ENCODE measurements around the gene THNSL1.
"Not testable (repeated sequence)": the region's sequence is repeated elsewhere in the genome, so short reads cannot be mapped to it uniquely, and the experiment has no call there.

The THNSL1 gene

DNA sequence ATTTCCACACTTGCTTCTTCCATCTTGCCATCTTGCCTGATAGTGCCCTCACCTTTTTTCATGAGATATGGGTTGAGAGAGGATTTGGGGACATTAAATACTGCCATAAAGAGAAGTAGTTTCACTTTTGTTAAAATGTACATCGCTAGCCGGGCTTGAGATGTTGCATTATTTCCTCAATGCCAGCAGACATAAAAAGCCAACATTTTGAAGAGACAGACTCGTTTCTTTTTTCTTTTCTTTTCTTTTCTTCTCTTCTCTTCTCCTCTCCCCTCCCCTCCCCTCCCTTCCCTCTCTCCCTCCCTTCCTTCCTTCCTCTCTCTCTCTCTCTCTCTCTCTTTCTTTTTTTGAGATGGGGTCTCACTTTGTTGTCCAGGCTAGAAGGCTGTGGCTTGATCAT, 18.4 kb upstream of the THNSL1 start:
- no peak for DNase-seq

DNA sequence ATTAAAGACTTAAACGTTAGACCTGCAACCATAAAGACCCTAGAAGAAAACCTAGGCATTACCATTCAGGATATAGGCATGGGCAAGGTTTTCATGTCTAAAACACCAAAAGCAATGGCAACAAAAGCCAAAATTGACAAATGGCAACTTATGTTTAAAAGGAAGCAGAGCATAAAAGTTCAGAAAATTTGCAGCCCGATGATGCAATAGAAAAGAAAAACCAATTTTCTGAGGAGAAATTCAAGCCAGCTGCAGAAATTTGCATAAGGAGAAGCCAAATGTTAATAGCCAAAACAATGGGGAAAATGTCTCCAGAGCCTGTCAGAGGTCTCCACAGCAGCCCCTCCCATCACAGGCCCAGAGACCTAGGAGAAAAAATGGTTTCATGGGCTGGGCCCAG, 4.8 kb upstream of the THNSL1 start:
- DNase-seq = not testable (repeated sequence)

DNA sequence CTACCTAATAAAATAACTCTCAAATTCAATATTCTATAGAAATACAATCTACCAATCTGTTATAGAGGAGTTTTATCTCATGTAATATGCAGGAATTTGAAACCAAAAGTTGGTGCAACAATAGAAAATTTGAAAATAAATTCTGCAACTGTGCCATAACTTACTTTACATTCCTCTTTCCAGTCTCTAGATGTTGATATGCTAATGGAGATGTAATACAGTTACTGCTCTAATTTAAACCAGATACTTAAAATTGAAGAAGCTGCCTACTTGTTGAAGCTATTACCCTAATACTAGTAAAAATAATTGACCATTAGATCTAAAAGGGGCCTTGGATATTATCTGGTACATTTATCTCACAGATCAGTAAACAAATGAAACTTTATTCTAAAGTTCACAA, 1.8 kb upstream of the THNSL1 start:
- no peak for DNase-seq

DNA sequence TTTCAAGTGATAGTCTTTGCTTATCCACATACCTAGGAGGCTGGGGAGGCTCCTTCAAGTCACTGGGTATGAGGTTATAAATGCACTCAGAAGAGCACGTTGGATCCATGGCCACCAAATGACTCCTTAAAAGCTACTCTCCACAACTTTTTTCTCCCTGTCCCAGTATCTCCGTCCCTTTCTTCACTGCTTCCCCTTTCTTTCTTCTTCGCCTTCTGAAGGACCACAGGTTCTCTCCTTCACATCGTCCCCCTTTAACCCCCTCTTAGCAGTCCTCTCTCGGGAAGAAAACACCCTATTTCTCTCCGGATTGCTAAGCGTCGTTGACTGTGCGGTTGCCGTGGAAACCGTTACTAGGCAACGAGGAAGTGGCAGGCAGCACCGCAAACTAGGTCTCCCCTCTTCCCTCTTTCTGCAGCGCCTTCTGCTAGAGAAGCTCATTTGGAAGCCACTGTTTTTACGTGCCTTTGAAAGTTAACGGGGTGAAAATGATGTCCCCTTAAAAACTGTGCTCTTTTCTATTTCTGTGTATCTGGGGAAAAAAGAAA, 510 bp upstream of the THNSL1 start, which contains the start of gene ENKUR:
Gene ENKUR, minus strand, starts transcription at position 331 of the 548 bp plus-strand sequence. Its CDS starts 222 bp downstream, at position 109.
- DNase-seq = peak; percentile 92 to 93

DNA sequence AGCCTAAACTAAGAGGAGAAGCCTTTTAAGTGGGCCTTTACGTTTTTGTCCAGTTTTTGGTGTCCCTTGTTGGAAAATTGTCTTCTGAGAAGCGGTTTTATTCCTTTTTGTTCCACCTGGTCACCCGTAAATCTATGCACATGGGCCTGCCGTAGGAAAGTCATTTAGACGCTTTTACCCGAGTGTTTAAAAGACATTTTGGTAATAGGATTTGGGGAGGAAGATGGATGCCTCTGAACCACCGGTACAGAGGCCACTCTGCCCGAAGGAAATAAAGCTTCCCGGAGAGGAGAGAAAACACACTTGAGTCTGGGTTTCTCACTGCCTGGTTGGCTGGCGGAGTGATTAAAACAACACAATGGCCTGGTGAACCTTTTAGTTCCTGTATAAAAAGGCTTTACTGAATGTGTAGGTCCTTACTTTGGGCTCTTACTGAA, 760 bp downstream of the THNSL1 start:
- DNase-seq = peak; percentile 21 to 30

DNA sequence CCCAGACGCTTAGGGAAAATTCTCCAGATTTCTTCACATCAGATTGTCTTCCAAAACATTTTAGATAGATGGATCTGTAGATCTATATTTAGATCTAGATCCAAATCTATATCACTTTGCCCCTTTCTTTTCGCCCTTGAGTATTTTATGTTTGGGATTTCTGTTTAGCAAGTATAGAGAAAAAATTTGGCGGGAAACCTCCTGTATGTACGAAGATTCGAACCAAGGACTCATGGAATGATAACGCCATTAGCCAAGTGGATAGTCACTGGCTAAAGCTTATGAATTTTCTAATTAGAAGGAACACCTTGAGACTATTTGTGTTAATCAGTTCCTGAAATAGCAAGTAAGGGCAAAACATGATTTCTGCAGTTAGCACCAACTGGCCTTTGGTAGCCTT, 1.2 kb downstream of the THNSL1 start:
- no peak for DNase-seq

DNA sequence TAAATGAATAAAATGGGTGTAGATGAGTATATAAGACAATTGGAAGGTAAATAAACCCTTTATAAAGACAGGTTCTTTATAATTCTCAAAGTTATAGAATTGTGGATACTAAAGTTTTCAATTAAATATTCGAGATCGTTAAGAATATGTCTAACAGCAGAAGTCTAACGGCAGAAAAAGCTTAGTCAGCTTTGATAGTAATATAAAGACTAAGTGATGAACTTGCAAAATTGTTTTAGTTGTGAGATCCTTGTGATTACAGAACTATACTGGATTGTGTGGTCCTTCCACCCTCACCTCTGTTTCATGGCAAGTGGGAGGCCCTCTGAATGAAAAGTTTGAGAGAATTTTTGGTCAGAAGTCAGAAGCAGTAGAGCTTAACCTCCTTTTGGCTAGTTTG, 2.3 kb downstream of the THNSL1 start:
- DNase-seq = no peak

DNA sequence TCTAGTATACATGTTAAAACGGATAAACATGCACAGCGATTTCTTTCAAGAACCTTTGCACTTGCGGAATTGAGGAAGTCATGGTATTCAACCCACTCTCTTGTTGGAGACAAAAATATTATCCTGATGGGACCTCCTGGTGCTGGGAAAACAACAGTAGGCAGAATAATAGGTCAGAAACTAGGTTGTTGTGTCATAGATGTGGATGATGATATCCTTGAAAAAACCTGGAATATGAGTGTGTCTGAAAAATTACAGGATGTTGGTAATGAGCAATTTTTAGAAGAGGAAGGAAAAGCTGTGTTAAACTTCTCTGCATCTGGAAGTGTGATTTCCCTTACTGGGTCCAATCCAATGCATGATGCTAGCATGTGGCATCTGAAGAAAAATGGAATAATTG, 6.9 kb downstream of the THNSL1 start:
- DNase-seq = no peak

DNA sequence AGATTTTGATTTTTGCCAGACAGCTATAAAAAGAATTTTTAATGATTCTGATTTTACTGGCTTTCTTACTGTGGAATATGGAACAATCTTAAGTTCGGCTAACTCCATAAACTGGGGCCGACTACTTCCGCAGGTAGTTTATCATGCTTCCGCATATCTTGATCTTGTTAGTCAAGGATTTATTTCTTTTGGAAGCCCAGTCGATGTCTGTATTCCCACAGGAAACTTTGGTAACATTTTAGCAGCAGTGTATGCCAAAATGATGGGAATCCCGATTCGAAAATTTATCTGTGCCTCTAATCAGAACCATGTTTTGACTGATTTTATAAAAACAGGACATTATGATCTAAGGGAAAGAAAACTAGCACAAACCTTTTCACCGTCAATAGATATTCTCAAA, 8.1 kb downstream of the THNSL1 start:
- no peak for DNase-seq

DNA sequence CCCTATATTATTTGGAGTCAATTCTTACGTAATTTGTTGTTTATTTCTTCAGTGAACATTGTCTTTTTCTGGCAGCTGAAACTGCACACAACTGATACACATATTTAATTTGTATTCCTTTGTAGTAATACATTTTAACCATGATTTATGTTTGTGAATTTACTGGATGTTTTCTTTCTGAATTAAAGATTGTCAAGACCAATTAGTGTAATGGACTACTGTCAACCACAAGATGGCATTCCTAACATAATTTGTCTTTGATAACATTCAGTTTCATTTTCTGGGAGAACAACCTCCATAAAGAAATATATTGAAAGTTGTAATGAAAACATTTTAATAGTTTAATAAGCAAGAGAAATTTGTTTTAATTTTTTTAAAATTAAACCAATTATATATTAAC, 10.1 kb downstream of the THNSL1 start:
- DNase-seq = no peak

DNA sequence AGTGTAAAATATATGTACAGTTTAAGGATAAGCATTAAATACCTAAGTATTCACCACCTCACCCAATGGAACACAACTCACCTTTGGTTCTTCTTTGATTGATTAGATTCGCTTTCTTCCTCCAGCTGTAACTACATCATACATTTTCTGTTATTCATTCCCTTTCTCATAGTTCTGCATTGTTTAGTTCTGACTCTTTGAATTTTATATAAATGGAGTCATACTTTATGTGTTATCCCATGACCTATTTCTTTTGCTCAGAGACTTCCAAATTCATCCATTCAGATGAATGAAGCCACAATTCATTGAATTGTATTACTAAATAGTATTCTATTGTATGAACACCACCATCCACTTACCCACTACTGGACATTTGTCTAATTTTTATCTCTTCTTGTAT, 12.3 kb downstream of the THNSL1 start:
- DNase-seq = no peak

DNA sequence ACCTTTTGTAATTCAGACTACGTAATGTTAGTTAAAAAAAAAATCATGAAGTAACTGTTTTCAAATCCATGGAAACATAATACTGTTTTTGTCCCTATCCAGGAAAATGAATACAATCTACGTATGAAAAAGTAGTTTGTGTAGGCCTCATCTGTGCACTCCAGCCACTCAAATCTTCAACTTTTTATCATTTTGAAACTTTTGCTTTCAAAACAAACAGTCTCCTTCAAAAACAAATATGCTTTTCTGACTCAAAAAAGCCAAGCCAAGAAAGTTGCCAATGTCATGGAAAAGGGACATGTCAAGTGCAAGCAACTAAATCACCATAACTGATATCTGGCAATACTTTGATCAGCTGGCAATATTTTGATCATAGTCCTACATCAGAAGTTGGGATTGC, 13.1 kb downstream of the THNSL1 start:
- DNase-seq = no peak

DNA sequence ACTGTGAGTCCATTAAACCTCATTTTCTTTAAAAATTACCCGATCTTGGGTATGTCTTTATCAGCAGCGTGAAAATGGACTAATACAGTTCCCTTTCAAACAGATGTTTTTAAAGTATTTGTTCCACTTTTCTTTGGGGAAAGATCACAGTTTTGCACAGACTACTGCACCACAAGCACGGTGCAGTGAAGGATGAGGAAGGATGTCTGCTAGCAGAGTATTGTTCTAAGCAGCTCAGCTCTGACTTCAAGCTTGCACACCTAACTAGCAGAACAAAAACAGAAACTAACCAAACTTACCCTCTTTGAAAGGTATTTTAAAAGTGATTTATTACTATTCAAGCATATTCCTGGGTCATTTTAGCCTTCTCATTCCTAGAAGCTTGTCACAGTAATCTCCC, 20.0 kb downstream of the THNSL1 start:
- DNase-seq = no peak

DNA sequence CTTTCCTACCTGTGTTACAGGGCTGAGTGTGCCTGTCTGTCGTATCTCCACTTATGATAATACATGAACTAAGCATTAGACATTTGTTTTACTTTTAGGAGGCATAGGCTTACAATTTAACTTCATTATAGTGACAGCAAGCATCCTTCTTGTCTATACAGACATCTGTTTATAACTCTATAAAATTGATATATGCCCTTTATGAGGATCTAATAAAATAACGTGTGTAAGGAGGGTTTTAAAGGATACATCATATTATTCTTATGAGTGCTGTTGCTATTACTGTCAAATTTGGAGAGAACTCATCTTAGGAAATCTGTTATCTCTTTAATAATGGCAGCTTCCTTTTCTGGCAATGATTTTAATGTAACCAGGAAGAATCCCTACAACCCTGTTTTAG, 21.9 kb downstream of the THNSL1 start:
- no peak for DNase-seq

DNA sequence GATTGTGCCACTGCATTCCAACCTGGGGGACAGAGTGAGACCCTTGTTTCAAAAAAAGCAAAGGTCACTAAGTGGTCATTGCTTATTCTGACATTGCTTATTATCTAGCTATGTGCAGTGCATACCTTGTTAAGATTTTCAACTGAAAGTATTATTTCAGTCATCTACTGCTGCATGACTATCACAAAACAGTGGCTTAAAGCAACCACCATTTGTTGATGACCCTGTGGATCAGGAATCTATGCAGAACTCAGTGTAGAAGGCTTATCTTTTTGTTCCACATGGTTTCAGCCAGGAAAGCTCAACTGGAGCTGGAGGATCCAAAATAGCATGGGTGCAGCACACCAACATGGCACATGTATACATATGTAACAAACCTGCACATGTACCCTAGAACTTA, 23.1 kb downstream of the THNSL1 start:
- no peak for DNase-seq

DNA sequence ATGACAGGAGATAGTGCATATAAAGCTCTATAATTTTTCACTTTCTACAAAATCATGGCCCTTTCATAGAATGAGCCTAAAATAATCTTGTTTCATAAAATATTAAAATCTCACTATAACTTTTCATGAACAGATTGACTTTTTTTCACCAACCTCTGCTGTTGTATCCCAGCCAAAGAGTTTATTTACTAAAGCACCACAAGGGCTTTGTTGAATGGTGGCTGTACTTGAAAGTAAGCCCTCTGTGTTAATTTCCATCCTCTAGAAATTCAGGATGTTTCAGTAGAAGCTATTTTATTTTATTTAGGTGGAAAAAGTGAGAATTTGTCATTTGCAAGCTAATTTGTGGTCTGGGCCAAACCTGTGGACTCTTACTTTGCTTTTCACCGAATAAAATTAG, 30.2 kb downstream of the THNSL1 start:
- DNase-seq = no peak

DNA sequence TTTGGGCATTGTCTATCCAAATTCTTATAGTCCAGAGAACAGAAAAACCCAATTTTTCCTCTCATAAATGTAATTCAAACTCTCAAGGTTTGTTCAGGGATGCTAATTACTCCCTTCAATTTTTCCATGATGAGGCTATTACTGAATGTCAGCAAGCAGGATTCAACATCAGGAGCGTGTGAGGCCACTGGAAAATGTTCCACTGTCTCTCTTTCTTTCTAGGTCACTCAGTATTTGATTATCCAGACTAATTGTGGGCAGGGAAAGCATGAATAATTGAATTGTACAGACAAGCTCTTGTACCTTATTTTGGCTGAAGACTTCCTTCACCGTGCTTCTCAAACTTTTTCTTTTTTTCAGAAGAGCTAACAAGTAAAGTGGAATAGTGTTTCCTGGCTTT, 30.7 kb downstream of the THNSL1 start:
- no peak for DNase-seq

DNA sequence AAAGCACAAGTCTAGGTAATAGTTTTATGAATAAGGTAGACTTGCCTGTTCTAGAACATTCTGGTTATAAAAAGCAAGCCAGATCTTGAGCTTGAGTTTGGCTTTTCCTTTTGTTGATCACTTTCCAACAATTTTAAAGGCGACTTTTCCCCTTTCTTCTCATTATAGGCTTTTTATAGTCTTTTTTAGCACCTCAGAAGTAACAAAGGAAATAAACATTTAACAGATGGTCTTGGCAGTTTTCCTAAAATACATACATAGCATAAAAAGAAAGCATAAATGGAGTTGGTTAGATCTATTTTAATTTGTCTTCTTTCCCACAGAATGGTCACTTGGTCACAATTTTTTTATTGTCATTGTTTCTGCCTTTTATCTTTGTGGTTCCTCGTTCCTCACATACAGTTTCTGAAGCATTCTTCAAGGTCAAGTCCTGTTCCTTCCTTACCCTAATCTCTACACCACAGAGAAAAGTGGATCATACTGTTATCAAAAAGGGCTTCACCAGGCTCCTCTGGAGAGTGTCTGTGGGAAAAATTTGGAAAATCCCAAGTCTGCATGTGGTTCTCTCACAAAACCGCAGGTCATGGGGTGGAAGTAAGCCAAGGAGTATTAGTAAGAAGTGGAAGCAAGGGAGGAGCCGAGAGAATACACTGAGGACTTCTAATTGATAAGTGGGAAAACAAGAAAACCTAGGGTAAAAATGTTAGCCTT, 31.3 kb downstream of the THNSL1 start:
- DNase-seq = no peak

DNA sequence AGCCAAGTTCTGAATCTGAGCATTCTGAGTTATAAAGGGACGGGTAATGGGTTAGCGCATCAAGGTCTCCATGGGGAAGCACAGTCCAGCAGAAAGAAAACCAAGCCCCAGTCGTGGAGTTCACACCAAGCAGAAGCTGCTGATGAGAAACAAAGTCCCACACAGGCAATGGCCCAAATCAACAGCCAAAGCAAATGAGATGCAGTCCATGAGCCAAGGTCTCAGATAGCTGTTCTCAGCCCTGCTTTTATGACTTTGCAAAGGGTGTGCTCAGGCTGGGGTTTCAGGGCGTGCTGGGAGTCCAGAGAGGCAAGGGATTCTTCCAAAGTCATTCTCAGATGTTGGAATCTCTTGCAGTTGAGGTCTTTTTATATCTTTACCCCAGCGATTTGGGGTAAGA, 32.0 kb downstream of the THNSL1 start:
- no peak for DNase-seq

DNA sequence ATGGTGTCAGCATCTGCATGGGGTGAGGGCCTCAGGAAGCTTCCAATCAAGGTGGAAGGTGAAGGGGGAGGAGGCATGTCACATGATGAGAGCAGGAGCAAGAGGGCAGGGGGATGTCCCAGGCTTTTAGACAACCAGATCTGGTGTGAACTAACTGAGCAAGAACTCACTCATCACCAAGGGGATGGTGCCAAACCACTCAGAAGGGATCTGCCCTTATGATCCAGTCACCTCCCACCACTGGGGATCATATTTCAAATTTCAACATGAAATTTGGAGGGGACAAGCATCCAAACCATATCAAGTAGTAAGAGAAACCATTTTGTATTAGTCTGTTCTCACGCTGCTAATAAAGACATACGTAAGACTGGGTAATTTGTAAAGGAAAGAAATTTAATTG, 33.6 kb downstream of the THNSL1 start:
- no peak for DNase-seq

DNA sequence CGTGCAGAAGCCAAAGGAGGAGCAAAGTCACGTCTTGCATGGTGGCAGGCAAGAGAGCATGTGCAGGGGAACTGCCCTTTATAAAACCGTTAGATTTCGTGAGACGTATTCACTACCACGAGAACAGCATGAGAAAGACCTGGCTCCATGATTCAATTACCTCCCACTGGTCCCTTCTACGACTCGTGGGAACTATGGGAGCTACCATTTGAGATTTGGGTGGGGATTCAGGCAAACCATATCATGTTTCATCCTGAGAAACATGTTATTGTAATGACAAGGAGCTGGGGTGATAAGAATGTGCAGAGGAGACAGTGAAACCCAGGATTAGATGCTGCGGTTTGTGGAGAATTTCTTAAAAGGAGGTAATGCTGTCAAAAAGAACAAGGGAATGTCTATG, 34.0 kb downstream of the THNSL1 start:
- DNase-seq = no peak

DNA sequence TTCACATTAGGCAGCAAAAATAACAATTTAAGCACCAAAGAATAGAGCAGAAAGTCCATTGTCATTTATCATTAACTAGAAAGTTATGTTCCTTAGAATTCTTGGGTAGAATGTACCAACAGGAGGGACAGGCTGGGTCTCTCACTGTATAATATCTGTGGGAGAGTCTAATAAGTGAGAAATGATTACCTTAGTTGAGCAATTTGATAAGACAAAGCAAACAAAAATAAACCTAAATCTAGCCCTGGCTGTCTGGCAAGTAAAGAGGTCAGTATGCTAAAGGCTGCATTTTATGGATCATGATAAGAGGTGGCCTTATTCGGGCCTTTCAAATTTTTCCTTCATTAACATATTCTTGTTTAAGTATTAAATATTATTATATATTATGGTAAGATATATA, 35.6 kb downstream of the THNSL1 start:
- no peak for DNase-seq

DNA sequence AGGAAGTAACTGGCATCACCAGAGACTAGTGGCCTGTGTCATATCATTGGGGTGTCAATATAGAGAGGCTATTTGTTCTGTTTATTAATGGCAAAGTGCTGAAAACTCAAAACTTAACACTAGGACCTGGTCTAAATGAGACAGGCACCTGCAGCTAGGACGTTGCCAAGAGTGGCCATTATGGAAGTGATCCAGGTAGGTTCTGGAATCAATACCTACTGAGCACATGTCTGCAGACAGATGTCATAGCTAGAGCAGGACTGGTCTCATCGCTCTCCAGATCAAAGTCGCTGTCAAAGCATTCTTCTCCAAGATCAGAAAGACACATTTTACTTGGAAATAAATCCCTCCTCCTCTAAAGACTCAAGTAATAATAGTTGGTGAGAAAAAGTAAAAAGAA, 40.3 kb downstream of the THNSL1 start:
- no peak for DNase-seq

DNA sequence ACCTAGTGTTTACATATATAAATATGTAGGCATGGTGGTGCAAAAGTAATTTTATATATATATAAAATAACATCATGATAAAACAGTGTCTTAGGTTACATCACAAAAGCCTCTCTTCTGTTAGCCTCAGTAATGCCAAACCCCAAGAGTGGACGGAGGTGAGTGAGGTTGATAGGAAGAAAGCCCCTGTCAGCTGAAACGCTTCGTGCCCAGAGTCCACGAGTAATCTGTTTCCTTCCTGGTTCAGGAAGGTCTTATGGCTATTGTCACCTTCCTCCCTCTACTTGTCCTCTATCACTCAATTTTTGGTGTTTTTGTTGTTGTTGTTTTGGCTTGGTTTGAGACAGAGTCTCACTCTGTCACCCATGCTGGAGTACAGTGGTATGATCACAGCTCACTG, 41.5 kb downstream of the THNSL1 start:
- no peak for DNase-seq

DNA sequence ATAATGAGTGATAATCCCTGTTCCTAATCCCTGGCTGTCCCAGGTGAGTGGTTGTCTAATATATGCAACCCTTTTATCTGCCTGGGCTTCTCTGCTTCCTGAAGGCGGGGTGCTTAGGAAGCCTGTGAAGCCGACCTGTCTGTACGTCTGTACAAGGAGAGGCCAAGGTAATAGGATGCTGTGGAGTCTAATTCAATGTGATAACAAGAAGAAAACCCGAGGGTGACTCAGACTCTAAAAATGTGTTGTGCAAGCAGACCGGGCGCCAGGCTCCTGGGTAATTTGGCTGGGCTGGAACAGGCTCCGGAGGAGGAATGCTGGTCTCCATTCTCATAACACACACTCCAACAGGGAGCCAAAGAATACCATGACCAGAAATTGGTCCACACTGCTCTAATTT, 43.6 kb downstream of the THNSL1 start:
- DNase-seq = no peak
